NCI-H524 (cell line): ENCODE data around the gene MYRIP.
"Not testable (repeated sequence)": the region's sequence is repeated elsewhere in the genome, so short reads cannot be mapped to it uniquely, and the experiment has no call there.

Source experiments
- DNase-seq, 2 experiments: peaks; one replicate each; lab custom pipeline; 2025; lab: John Stamatoyannopoulos, UW

MYRIP gene

GRCh38 chr3:39806820-39807219 lies 2.6 kb upstream of the MYRIP start:
- no peak for DNase-seq

DNA sequence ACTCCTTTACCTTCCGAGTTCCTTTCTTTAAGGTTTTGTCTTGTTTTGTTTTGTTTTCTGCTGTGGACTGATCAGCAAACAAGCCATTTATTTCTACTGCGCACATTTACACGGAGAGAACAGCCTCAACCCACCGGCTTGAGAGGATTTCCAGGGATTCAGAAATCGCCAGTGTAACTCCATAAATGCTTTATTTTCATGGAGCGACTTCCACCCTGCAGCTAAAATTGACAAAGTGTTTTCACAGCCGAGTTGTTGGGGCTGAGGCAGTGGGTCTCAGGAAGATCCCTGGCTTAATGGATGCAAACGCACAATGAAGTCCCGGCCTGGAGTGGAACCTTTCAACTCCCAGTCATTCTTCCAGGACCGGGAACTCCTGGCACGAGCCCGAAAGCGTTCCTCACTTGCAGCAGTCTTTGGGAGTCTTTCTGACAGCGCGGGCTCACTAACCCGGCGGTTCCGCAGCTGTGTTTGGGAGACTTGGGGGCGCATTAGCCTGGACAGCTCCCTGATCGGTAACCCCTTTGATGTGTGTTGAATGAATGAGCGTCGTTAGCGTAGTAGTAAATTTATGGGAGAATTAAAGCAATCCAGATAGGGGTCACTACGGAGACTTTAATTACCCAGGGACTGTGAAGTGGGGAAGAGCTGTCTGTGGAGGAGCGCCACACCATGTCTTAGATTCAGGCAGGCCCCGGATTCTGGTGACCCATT lies 785 bp upstream of the MYRIP start:
- DNase-seq = peak; percentile 34 to 56

DNA sequence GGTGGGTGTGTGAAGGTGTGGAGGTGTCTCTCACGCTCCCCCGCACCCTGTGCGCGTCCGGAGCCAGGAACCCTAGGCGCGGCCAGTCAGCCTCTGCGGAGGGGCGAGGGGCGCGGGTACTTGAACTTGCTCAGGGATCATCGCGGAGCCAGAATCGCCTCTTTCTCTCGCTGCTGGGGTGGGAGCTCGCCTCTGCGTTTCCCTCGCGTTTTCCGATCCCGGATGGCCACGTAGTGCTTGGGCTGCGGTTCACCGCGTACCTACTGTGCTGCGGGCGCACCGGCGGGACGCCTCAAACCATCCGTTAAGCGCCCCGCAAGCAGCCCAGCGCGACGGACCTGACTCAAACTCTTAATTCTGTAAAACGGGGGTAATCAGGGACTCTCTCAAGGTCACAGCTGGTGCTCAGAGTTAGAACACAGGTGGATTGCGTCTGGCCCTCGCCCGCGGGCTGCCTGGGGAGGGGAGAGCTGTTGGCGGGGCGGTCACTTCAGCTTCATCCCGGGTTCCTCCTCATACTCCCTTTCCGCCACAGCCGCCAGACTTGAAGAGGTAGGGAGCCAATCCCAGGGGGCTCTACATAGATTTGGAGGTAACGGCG lies 686 bp downstream of the MYRIP start:
- peak in 1 of 2 experiments; percentile 29 for DNase-seq

DNA sequence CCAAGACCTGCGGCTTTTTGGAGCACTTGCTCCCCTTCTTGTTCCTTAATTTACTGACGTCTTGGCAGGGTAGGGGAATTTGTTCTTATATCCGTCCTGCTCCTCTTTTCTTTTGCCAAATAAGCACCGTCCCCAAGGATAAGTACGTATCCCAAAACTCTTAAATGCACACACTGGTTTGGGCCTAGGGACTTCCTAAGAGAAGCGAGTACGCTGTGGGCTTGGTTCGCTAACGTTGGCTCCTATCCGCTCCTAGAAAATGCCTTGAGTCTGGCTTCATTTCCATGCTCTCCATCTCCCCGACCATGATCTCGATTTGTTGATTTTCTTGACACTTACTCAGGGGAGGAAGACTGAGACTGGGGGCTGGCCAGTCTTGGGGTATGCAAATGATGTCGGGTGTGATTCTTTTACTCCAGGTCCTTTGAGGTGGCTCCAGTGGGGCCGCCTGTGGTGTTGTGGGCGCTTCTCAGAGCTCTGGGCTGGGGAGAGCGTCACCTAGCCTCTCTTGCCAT lies 1.3 kb downstream of the MYRIP start:
- no peak for DNase-seq

DNA sequence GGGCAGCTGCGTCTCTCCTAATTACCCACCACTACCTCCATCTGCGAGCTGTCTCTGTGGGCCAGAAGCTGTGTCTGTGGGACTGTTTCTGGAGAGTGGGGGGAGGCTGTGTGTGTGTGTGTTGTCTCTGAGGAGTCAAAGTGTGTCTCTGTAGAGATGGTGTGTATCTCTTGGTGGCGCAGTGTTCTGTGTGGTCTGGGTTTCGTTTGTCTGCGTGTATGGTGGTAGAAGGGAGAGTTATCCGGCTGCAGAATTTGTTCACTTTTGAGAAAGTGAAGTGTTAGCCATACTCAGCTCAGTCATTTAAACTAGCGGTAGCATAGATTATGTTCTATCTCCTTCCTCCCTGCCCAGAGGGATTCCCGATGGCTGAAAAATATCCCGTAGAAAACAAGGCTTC lies 2.2 kb downstream of the MYRIP start:
- no peak for DNase-seq

- peak in 1 of 2 experiments; percentile 33 for DNase-seq
These were observed 3.1 kb downstream of the MYRIP start for GRCh38 chr3:39812537-39812936.

DNA sequence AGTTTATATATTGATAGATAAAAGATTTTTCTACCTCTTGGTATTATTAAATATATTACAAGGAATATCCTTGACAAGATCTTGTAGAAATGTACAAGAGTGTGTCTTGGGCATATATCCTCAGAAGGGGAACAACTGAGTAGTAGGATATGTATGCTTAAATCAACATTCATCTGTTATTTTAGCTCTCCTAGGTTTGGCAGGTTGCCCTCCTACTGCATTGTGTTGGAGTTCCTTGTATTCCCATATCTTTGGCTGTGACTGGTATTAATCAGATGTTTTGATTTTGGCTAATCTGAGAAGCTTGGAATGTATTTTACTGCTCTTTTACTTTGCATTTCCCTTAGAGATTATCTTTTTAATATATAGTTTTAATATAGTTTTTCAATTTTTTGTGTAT lies 4.6 kb downstream of the MYRIP start:
- no peak for DNase-seq

GRCh38 chr3:39819899-39820298 lies 10.5 kb downstream of the MYRIP start:
- DNase-seq = peak; percentile 16 to 67

- not testable (repeated sequence) for DNase-seq
These were observed 24.4 kb downstream of the MYRIP start for GRCh38 chr3:39833764-39834163.

- DNase-seq = no peak
These were observed 30.1 kb downstream of the MYRIP start for GRCh38 chr3:39839484-39839883.

DNA sequence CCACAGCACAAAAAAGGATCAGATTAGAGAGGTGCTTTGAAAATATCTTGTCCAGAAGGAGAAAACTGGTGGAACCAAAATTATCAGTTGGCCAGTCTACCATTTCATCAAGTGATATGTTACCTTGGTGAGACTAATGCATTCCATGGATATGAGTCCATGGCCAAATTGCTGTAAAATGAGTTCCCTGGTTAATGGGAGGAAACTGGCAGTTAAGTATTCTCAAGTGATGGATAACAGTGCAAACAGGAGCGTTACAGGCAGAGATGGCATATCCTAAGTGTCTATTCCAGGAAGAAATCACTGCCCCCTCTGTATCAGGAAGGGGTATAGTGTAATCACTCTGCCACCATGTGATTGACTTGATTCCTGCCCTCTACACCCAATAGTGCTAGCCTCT lies 34.0 kb downstream of the MYRIP start:
- DNase-seq = no peak

DNA sequence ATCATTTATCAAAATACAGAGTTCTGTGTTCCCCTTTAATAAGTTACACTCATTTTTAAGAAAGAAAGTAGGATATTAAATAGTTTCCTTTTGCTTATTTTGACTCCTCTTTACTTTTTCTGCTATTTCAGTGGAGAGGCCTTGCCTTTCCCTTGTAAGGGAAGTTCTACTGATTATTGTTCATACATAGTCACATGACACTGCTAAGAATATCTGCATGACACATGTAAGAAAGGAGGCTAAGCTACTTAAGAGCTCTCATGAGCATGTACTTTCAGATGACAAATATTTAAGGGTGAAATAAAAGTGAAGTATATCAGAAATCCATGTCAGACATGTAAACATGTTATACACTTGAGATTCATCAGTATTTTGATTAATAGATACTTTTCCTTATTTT lies 39.0 kb downstream of the MYRIP start:
- DNase-seq = no peak

GRCh38 chr3:39849992-39850715 lies 40.7 kb downstream of the MYRIP start:
- DNase-seq = no peak

GRCh38 chr3:39850716-39851032 lies 41.3 kb downstream of the MYRIP start:
- no peak for DNase-seq

GRCh38 chr3:39855517-39855916 lies 46.1 kb downstream of the MYRIP start:
- DNase-seq = no peak

GRCh38 chr3:39869890-39870289 lies 60.5 kb downstream of the MYRIP start:
- DNase-seq = no peak

DNA sequence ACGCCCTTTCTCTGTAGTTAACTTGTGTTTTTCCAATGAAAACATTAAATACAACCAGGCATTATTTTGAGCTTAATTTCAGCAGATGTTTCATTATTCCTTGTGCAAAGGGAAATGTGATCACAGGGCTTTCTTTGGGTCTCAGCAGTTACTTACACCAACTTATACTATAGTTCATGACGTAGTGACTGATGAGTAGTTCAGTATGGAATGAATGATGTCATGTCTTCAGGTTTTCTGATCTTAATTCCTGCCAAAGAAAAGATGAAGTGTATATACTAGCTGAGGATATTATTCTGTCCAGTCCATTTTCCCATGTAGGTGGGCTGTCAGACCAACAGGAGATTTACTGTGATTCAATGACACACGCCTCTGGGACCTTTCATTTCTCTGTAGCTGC lies 61.3 kb downstream of the MYRIP start:
- no peak for DNase-seq

- DNase-seq = peak in 1 of 2 experiments; percentile 7
These were observed 70.2 kb downstream of the MYRIP start for GRCh38 chr3:39879581-39879980.

GRCh38 chr3:39882111-39882510 lies 72.7 kb downstream of the MYRIP start:
- DNase-seq = no peak

DNA sequence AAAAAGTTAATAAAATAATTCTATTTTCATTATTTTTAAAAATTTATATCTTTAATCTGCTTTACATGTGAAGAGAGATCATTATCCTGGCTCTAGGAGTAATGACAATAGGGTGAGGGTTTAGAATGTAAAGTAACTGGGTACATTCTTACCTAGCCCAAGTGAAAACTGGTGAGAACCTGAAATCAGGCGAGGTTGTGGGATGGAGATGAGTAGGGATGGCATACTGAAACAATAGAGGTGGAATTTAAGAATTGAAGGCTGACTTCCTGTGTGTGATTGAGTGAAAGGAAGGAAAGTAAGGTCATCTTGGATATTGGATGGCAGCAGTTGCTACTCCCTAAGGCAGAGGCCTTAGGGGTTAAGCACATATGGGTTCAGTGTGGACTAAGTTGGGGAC lies 82.7 kb downstream of the MYRIP start:
- no peak for DNase-seq

DNA sequence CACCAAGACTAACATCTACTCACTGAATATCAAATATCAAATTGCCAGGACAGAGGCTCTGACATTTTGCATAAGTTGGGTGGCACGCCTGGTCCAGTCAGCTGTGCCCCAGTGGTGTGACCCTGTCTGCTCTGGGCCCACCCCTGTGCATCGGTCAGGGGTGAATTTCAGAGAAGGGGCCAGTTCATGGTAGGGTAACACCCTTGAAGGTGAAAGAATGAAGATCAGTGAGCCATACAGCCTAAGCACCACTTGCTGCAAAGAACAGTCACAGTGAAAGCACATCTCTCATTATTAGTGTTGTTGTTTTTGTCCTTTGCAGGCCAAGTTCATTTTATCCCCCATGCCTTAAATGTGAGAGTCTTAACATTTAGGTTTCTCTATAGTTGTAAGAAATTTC lies 86.8 kb downstream of the MYRIP start:
- no peak for DNase-seq

DNA sequence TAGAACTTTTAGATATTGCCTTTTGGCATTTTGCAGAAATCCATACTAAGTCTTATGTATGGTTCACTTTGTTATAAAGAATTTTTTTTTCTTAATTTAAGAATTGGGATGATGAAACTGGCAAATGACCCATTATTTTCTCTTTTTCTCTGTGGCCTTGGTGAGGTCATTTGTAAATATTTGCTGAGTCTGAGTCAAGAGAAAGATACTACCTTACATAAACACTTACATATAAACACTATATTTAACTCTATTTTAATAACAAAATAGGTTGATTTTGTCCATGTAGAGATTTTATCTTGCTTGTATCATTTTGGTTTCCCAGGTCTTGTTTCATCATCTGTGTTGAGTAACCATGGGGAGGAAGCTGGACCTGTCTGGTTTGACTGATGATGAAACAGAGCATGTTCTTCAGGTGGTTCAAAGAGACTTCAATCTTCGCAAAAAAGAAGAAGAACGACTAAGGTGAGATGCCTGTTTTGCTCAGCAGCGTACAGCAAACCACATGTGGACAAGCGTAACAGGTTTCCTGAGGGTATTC lies 91.1 kb downstream of the MYRIP start:
- DNase-seq = no peak

DNA sequence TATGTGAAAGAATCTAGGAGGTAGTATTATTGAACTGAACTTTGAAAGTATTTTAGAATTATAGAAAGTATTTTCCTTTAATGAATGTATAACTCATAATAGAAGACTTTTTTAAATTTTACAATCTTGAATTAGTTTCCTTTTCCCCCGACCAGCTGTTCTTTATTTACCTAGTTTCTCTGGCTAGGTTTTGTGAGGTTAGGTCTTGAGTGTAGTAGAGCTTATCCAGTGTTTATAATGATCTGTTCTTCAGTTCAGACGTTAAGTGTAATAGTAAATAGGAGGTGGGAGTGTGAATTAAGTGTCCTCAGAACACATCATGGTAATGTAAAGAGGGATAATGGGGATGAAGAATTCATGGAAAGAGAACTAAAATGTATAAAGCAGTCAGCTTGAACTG lies 93.8 kb downstream of the MYRIP start:
- DNase-seq = no peak
